Upper lobe of right lung (tissue), 1 donor: Measurements from ENCODE around the gene KRTAP19-3. TPM values are rescaled to one million over a fixed set of nuclear protein-coding genes. Genes with fewer than 3 reads are reported as not detected.
A peak's percentile ranks its signal among the peaks of the same experiment; 100 is the strongest.

Experiments used
- ATAC-seq: fragments of 200-7000 bp; cut with Tn5 transposase; one replicate; pipeline ENCODE4 v1.9.1; 2020; ENCODE audit warnings: mild to moderate bottlenecking, moderate library complexity
- DNase-seq: peaks from one replicate; pipeline ENCODE4 v3.0.0-alpha.2; 2020
- H3K27ac ChIP-seq: fragments of 200-600 bp; one replicate; pipeline ENCODE4 v1.8.0; 2022
- H3K27me3 ChIP-seq: fragments of 200-600 bp; one replicate; pipeline ENCODE4 v1.8.0; 2022; ENCODE audit warnings: mild to moderate bottlenecking
- H3K36me3 ChIP-seq: fragments of 200-600 bp; one replicate; pipeline ENCODE4 v1.8.0; 2022
- H3K4me1 ChIP-seq: fragments of 200-600 bp; one replicate; pipeline ENCODE4 v1.8.0; 2022
- H3K4me3 ChIP-seq: fragments of 200-600 bp; one replicate; pipeline ENCODE4 v1.8.0; 2022; ENCODE audit warnings: mild to moderate bottlenecking
- H3K9me3 ChIP-seq: fragments of 200-600 bp; one replicate; pipeline ENCODE4 v1.8.0; 2022
- CTCF ChIP-seq: fragments of 200-600 bp; IDR thresholded peaks from one replicate; pipeline ENCODE4 v1.8.0; 2022; ENCODE audit warnings: antibody characterized with exemption
- intact Hi-C: fragments of 100-400 bp; cut with DNase I; formaldehyde crosslinking; loops from one replicate; pipeline ENCODE4 v1.11.0; 2022
- total RNA-seq: library from RNA; stranded (reverse); fragmentation: NEBNext Ultra II Directional; extraction: Animal tissue kit (Norgen Biotek cat#: 25700); gene quantifications from one replicate; pipeline ENCODE4 v1.2.1, GENCODE V29; 2021
- donor health status: DM: no; HTN: yes; CAD: no; lungs with severe emphysema.

The KRTAP19-3 gene
- total RNA-seq, 1 donor from 2014 or later, result not detected

- Histone ChIP-seq H3K9me3 (no peaks in the 10 kb centered on the region), H3K4me3 (no peak within 1 kb of the TSS), H3K27ac (no peak within 1 kb of the TSS), H3K4me1 (no peaks in the 10 kb centered on the region), H3K36me3 (no peaks in the 10 kb centered on the region), H3K27me3 (no peaks in the 10 kb centered on the region)
- TF ChIP-seq CTCF, result no peak
- no peak for DNase-seq
- intact Hi-C loops, result no loop called here
- peak; percentile 29 for ATAC-seq
These were observed 4.5 kb downstream of the KRTAP19-3 start, which contains the start of gene KRTAP19-2 for GRCh38 chr21:30487336-30487735. TSS of gene KRTAP19-2 (minus strand) at chr21:30487436. CDS start at chr21:30487348, 88 bp downstream.

- intact Hi-C loops, result no loop called here
- H3K27ac ChIP-seq, result no peak overlapping the region
These were observed 5.6 kb downstream of the KRTAP19-3 start for GRCh38 chr21:30486180-30486579.

GRCh38 chr21:30482130-30482529 is 9.7 kb downstream of the KRTAP19-3 start:
- Histone ChIP-seq H3K27ac (no peak overlapping the region), H3K9me3 (no peaks in the 10 kb centered on the region), H3K4me1 (no peaks in the 10 kb centered on the region), H3K4me3 (no peak overlapping the region), H3K36me3 (no peaks in the 10 kb centered on the region), H3K27me3 (no peaks in the 10 kb centered on the region)
- ATAC-seq (no peak), DNase-seq (no peak)
- intact Hi-C loops, result no loop called here
- TF ChIP-seq CTCF, result no peak

More at GRCh38 chr21:30486180-30486579, 5.6 kb downstream of the KRTAP19-3 start:
- no peak for DNase-seq
- H3K27me3 ChIP-seq, result no peaks in the 10 kb centered on the region
- H3K9me3 ChIP-seq, result no peaks in the 10 kb centered on the region
- ATAC-seq, result no peak
- no peaks in the 10 kb centered on the region for H3K4me1 ChIP-seq
- no peak for TF ChIP-seq CTCF
- no peaks in the 10 kb centered on the region for H3K36me3 ChIP-seq
- H3K4me3 ChIP-seq, result no peak overlapping the region

- Histone ChIP-seq H3K36me3 (no peaks in the 10 kb centered on the region), H3K4me1 (no peaks in the 10 kb centered on the region), H3K9me3 (no peaks in the 10 kb centered on the region), H3K4me3 (no peak within 1 kb of the TSS), H3K27ac (no peak within 1 kb of the TSS), H3K27me3 (no peaks in the 10 kb centered on the region)
- TF ChIP-seq CTCF, result no peak
- intact Hi-C loops, result no loop called here
- no peak for DNase-seq
- ATAC-seq, result no peak
These were observed 11.7 kb downstream of the KRTAP19-3 start, which contains the start of gene KRTAP19-1 for GRCh38 chr21:30480145-30480544. TSS of gene KRTAP19-1 (minus strand) at chr21:30480367. CDS start at chr21:30480317, 50 bp downstream.

GRCh38 chr21:30479259-30479658 is 12.6 kb downstream of the KRTAP19-3 start:
- Histone ChIP-seq H3K27ac (no peak overlapping the region), H3K9me3 (no peaks in the 10 kb centered on the region), H3K27me3 (no peaks in the 10 kb centered on the region), H3K36me3 (no peaks in the 10 kb centered on the region), H3K4me1 (no peaks in the 10 kb centered on the region), H3K4me3 (no peak overlapping the region)
- ATAC-seq, result no peak
- intact Hi-C loops, result no loop called here
- DNase-seq, result no peak
- TF ChIP-seq CTCF, result no peak

- Histone ChIP-seq H3K4me1 (no peaks in the 10 kb centered on the region), H3K36me3 (no peaks in the 10 kb centered on the region), H3K27ac (no peak overlapping the region), H3K9me3 (no peaks in the 10 kb centered on the region), H3K27me3 (no peaks in the 10 kb centered on the region), H3K4me3 (no peak overlapping the region)
- intact Hi-C loops, result no loop called here
- no peak for TF ChIP-seq CTCF
- ATAC-seq (no peak), DNase-seq (no peak)
These were observed 13.8 kb downstream of the KRTAP19-3 start for GRCh38 chr21:30478004-30478403.
